Tibial nerve (tissue), 4 donors: ENCODE measurements around the gene NRXN2.

Source experiments
- EP300 ChIP-seq, 2 donors: sonication (generic); formaldehyde crosslinking; IDR thresholded peaks; one replicate each; pipeline ENCODE4 v1.6.1; 2017; ENCODE audit warnings: antibody characterized with exemption in 2 of 2, mild to moderate bottlenecking in 1 of 2
- POLR2A ChIP-seq, 2 donors: fragments of 450-650 bp; IDR thresholded peaks; one replicate each; pipeline ENCODE4 v1.6.1; 2017; ENCODE audit warnings: antibody characterized with exemption in 2 of 2, mild to moderate bottlenecking in 2 of 2, moderate library complexity in 2 of 2
- TF ChIP-seq, protein P1 (sequence below), 5 experiments: fragments of 200-600 bp in 3 of 5; fragments of 450-650 bp in 2 of 5; sonication (generic) in 3 of 5; IDR thresholded peaks; one replicate each; pipeline ENCODE4 v1.5.1; 2016 to 2019; ENCODE audit warnings: antibody characterized with exemption in 5 of 5, mild to moderate bottlenecking in 3 of 5, moderate library complexity in 2 of 5

DNA sequence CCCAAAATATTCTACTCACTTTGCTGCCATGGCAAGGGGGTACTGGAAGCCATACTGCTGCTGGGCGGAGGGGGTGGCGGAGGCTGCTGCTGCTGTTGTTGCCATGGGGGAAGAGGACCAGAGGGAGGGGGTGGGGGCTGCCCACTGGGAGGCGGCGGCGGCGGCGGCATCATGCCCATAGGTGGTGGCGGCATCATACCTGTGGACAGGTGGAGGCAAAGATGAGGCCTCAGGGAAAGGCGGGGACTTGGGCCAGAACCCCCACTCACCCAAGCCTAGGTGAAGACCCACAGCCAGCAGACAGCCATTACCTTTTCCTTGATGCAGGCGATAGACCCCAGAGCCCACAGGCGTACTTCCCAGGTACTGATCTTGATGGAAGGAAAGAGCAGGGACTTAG, 43.9 kb upstream of the NRXN2 start:
- no peak for TF ChIP-seq POLR2A (IDR thresholded peaks at IDR 0.05)
- TF ChIP-seq, protein P1, sequence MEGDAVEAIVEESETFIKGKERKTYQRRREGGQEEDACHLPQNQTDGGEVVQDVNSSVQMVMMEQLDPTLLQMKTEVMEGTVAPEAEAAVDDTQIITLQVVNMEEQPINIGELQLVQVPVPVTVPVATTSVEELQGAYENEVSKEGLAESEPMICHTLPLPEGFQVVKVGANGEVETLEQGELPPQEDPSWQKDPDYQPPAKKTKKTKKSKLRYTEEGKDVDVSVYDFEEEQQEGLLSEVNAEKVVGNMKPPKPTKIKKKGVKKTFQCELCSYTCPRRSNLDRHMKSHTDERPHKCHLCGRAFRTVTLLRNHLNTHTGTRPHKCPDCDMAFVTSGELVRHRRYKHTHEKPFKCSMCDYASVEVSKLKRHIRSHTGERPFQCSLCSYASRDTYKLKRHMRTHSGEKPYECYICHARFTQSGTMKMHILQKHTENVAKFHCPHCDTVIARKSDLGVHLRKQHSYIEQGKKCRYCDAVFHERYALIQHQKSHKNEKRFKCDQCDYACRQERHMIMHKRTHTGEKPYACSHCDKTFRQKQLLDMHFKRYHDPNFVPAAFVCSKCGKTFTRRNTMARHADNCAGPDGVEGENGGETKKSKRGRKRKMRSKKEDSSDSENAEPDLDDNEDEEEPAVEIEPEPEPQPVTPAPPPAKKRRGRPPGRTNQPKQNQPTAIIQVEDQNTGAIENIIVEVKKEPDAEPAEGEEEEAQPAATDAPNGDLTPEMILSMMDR (IDR thresholded peaks at IDR 0.05): no peak
- no peak for TF ChIP-seq EP300 (IDR thresholded peaks at IDR 0.05)
